HG03442 (cell line): ENCODE results near the gene LRRC73.
"Not testable (repeated sequence)": the region's sequence is repeated elsewhere in the genome, so short reads cannot be mapped to it uniquely, and the experiment has no call there.

ENCODE experiments used
- ATAC-seq: cut with Tn5 transposase; IDR thresholded peaks from one replicate; pipeline ENCODE4 v1.9.1; 2021; ENCODE audit warnings: mild to moderate bottlenecking, moderate library complexity; ENCODE audit not compliant: unreplicated experiment

Gene LRRC73

GRCh38 chr6:43511824-43512415 lies 1.8 kb upstream of the LRRC73 start:
- ATAC-seq: no peak

- no peak for ATAC-seq
These were observed 649 bp upstream of the LRRC73 start for GRCh38 chr6:43510827-43511163.

GRCh38 chr6:43509142-43509983 lies 783 bp downstream of the LRRC73 start:
- ATAC-seq: peak; percentile 5

GRCh38 chr6:43508481-43509141 lies 1.5 kb downstream of the LRRC73 start:
- ATAC-seq: no peak

- ATAC-seq: peak; percentile 38
These were observed 3.3 kb downstream of the LRRC73 start for GRCh38 chr6:43506667-43507471.

GRCh38 chr6:43506171-43506570 lies 4.0 kb downstream of the LRRC73 start:
- ATAC-seq: no peak

GRCh38 chr6:43505718-43506117 lies 4.4 kb downstream of the LRRC73 start:
- no peak for ATAC-seq

GRCh38 chr6:43504756-43505593 lies 5.2 kb downstream of the LRRC73 start:
- ATAC-seq: no peak

- ATAC-seq: no peak
These were observed 6.7 kb downstream of the LRRC73 start for GRCh38 chr6:43503443-43503842.

GRCh38 chr6:43502666-43503065 lies 7.5 kb downstream of the LRRC73 start:
- ATAC-seq: no peak

GRCh38 chr6:43500921-43501320 lies 9.2 kb downstream of the LRRC73 start:
- no peak for ATAC-seq

- no peak for ATAC-seq
These were observed 10.9 kb downstream of the LRRC73 start for GRCh38 chr6:43499028-43499815.

GRCh38 chr6:43498291-43498690 lies 11.9 kb downstream of the LRRC73 start:
- not testable (repeated sequence) for ATAC-seq

GRCh38 chr6:43497689-43498088 lies 12.5 kb downstream of the LRRC73 start:
- ATAC-seq: no peak

GRCh38 chr6:43497129-43497396 lies 13.1 kb downstream of the LRRC73 start:
- ATAC-seq: no peak

GRCh38 chr6:43496370-43497128 lies 13.6 kb downstream of the LRRC73 start:
- no peak for ATAC-seq

- no peak for ATAC-seq
These were observed 14.7 kb downstream of the LRRC73 start for GRCh38 chr6:43495409-43495941.

- ATAC-seq: no peak
These were observed 15.4 kb downstream of the LRRC73 start for GRCh38 chr6:43494766-43495165.

- ATAC-seq: no peak
These were observed 15.8 kb downstream of the LRRC73 start for GRCh38 chr6:43494321-43494720.
